ENCODE results near the gene PCSK5.

- no peak for TF ChIP-seq CTCF (IDR thresholded peaks at IDR 0.05)
- TF ChIP-seq EZH2 (IDR thresholded peaks at IDR 0.05; ENCODE audit: borderline replicate concordance, insufficient read depth, low read depth, low read length, poor library complexity, severe bottlenecking): no peak
Measured at GRCh38 chr9:76247426-76247825, 357.0 kb downstream of the PCSK5 start.
